ENCODE results near the gene EMILIN3. TPM values are rescaled to one million over a fixed set of nuclear protein-coding genes. Genes with fewer than 3 reads are reported as not detected.

The EMILIN3 gene
- total RNA-seq, 5 donors from 2014 or later (not counting 1 experiment from before 2014, with no cell fraction given): not detected

DNA sequence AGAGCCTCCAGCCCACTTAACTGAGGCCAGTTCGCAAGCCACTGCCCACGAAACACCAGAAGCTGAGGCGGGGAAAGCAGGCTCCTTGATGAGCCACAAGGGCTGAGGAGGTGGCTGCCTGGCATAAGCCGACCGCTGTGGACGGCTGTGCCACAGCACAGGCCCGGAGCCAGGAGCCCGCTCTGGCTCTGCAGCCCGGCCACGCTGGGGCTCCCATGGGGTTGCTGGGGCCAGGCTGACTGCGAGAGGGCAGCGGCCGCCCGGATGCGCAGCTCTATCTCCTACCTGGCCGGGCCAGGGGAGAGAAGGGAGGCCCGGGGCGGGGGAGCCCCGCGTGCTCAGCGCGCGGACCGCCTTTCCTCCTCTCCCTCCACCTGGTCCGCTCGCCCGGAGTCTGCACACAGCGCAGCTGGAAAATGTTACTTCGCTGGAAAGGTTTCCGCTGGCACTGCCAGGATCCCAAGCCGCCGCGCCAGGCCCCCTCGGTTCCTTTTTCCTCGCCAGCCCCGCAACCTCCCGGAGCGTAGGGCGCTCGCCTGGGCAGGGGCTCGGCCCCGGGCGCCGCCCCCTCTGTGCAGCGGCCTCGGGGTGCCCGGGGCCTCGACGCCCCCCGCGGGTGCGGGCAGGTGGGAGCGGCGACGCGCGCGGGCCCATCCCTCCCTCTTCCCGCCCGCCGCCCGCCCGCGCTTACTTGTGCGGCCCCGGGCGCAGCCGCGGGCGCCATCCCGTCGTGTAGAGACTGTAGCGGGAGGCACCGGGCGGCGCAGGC lies 657 bp downstream of the EMILIN3 start:
- H3K4me1 Mint-ChIP-seq: peaks cover 0 to 9% (median 7%) of the 10 kb centered on the region in 3 donors
- peaks cover 34 to 44% of the 10 kb centered on the region in 2 donors for H3K27me3 Mint-ChIP-seq
- no peaks in the 10 kb centered on the region for H3K9me3 Mint-ChIP-seq
- H3K36me3 Mint-ChIP-seq: no peaks in the 10 kb centered on the region
- H3K27ac ChIP-seq (ENCODE audit: low read length): no peak overlapping the region
- WGBS (ENCODE audit: insufficient coverage): 10% methylated on average over 57 of the region's 76 CpGs
- no peak overlapping the region for H3K4me3 Mint-ChIP-seq
- ChIA-PET POLR2A (no interaction called here), CTCF (no interaction called here)
- no peak overlapping the region for H3K27ac Mint-ChIP-seq
- H3K4me1 ChIP-seq (ENCODE audit: control insufficient read depth in 1 of 2, extremely low read depth in 1 of 2, insufficient read depth in 2 of 2, low read length in 2 of 2): no peaks in the 10 kb centered on the region
- no peaks in the 10 kb centered on the region for H3K36me3 ChIP-seq (ENCODE audit: control insufficient read depth in 2 of 2, extremely low read depth in 1 of 2, insufficient read depth in 1 of 2, low read length in 1 of 2)
- ATAC-seq (replicated peaks in 1 of 4) (peak in 1 of 4 experiments; percentile 37), DNase-seq (no peak)
- peak overlapping the region in 1 of 2 donors; percentile 17 for H3K4me3 ChIP-seq (ENCODE audit: control insufficient read depth in 1 of 2, extremely low read depth in 1 of 2, low read length in 1 of 2)
- H3K27me3 ChIP-seq (replicated peaks in 1 of 2; ENCODE audit: control insufficient read depth in 2 of 2, extremely low read depth in 1 of 2, insufficient read depth in 2 of 2, low read length in 1 of 2): peaks cover 3 to 48% of the 10 kb centered on the region in 2 experiments
- H3K9me3 ChIP-seq: no peaks in the 10 kb centered on the region

DNA sequence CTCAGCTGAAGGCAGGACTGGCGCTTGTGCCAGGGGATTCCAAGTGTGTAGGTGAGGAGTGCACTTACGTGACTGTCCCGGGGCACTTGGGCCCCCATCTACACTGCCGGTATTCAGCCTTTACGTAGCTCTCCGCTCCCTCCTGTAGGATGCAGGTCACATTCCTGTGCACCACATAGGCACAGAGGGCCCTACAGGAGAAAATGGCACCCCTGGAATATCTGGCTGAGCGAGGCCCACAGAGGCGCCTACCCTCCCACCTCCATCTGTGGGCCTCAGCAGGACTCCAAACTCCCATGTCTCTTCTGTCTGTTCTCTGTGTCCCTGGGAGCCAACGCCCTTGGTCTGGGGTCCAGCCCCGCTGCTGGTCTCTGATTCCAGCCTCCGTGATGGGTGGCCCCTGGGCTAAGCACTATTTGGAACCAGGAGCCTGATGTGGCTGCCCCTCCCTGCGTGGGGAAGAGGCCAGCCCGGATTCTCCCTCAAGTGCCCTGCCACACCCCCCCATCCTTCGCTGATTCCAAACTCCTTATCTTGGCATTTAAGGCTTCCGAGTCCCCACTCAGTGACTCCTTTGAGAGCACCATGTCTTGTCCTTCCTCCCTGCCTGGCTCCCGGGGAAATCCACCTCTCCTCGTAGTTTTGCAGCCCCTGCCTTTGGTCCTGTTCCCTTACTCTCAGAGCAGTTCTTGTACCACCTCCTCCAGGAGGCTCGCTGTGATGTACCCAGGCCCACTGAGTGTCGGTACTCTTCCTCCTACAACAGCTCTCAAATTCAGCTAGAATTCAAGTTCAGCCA lies 1.5 kb downstream of the EMILIN3 start:
- Mint-ChIP-seq H3K4me3 (no peak overlapping the region), H3K9me3 (no peaks in the 10 kb centered on the region), H3K4me1 (peaks cover 0 to 9% (median 7%) of the 10 kb centered on the region in 3 donors), H3K27me3 (peaks cover 33 to 41% of the 10 kb centered on the region in 2 donors), H3K27ac (peak overlapping the region in 1 of 2 donors; percentile 19), H3K36me3 (no peaks in the 10 kb centered on the region)
- Histone ChIP-seq H3K27me3 (replicated peaks in 1 of 2; ENCODE audit: control insufficient read depth in 2 of 2, extremely low read depth in 1 of 2, insufficient read depth in 2 of 2, low read length in 1 of 2) (peaks cover 3 to 48% of the 10 kb centered on the region in 2 experiments), H3K27ac (ENCODE audit: low read length) (no peak overlapping the region), H3K9me3 (no peaks in the 10 kb centered on the region), H3K4me3 (ENCODE audit: control insufficient read depth in 1 of 2, extremely low read depth in 1 of 2, low read length in 1 of 2) (no peak overlapping the region), H3K36me3 (ENCODE audit: control insufficient read depth in 2 of 2, extremely low read depth in 1 of 2, insufficient read depth in 1 of 2, low read length in 1 of 2) (no peaks in the 10 kb centered on the region), H3K4me1 (ENCODE audit: control insufficient read depth in 1 of 2, extremely low read depth in 1 of 2, insufficient read depth in 2 of 2, low read length in 2 of 2) (no peaks in the 10 kb centered on the region)
- POLR2A ChIA-PET: no interaction called here
- CTCF ChIA-PET: no interaction called here
- ATAC-seq (replicated peaks in 1 of 4) (no peak), DNase-seq (no peak)
- WGBS (ENCODE audit: insufficient coverage): 75% methylated on average over 16 of the region's 19 CpGs

DNA sequence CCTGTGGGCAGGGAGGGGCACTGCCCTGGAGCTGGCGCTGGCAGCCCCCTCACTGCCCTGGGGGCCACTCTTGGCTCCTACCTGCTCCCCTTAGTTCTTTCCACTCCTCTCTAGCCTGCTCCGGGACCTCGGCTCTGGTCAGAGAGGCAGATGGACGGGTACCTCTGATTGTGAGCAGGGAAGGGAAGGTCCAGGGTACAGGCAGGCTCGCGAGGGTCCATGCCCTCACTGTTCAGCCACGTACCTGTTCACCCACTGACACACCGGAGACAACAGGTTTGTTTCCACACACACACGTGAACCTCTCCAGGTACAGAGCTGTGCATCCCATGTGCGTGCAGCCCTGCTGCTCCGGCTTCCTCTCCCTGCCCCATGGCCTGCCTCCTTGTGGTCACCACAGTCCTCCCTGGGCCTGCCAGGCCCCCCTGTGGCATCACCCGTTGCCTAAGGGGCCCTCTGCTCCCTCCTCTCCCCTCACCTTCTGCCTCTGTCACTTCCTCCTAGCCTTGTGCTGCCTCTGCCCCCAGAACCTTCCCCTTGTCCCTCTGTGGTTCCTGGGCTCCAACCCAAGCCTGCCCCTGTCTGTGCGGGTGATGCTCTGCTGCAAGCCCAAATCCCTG lies 2.3 kb downstream of the EMILIN3 start:
- H3K4me1 Mint-ChIP-seq: peaks cover 0 to 9% (median 7%) of the 10 kb centered on the region in 3 donors
- DNase-seq (no peak), ATAC-seq (replicated peaks in 1 of 4) (no peak)
- CTCF ChIA-PET: no interaction called here
- Histone ChIP-seq H3K27me3 (replicated peaks in 1 of 2; ENCODE audit: control insufficient read depth in 2 of 2, extremely low read depth in 1 of 2, insufficient read depth in 2 of 2, low read length in 1 of 2) (peaks cover 3 to 41% of the 10 kb centered on the region in 2 experiments), H3K36me3 (ENCODE audit: control insufficient read depth in 2 of 2, extremely low read depth in 1 of 2, insufficient read depth in 1 of 2, low read length in 1 of 2) (no peaks in the 10 kb centered on the region), H3K9me3 (no peaks in the 10 kb centered on the region), H3K4me1 (ENCODE audit: control insufficient read depth in 1 of 2, extremely low read depth in 1 of 2, insufficient read depth in 2 of 2, low read length in 2 of 2) (no peaks in the 10 kb centered on the region), H3K4me3 (ENCODE audit: control insufficient read depth in 1 of 2, extremely low read depth in 1 of 2, low read length in 1 of 2) (no peak overlapping the region), H3K27ac (ENCODE audit: low read length) (no peak overlapping the region)
- no peaks in the 10 kb centered on the region for H3K9me3 Mint-ChIP-seq
- POLR2A ChIA-PET: no interaction called here
- no peak overlapping the region for H3K27ac Mint-ChIP-seq
- H3K36me3 Mint-ChIP-seq: no peaks in the 10 kb centered on the region
- no peak overlapping the region for H3K4me3 Mint-ChIP-seq
- peaks cover 25 to 33% of the 10 kb centered on the region in 2 donors for H3K27me3 Mint-ChIP-seq
- 68% methylated on average over 10 of the region's 13 CpGs for WGBS (ENCODE audit: insufficient coverage)

DNA sequence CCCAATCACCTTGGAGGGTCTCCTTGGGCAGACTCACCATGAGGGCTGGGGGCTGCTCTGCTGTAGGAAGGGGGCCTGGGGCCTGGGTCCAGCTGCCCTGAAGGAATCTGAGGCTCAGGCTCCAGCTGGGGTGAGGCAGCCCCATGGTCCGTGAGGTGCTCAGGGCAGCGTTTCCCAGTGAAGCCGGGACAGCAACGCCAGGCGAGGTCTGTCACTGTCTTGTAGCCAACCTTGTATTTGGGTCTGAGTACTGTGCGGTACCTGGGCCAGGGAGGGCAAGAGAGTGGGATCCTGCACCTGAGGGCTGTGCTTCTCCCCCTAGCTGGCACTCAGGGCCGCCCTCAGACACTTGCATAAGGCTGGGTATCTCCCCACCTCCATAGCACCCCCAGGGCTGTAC lies 3.0 kb downstream of the EMILIN3 start:
- ChIA-PET CTCF (no interaction called here), POLR2A (no interaction called here)
- Histone ChIP-seq H3K36me3 (ENCODE audit: control insufficient read depth in 2 of 2, extremely low read depth in 1 of 2, insufficient read depth in 1 of 2, low read length in 1 of 2) (no peaks in the 10 kb centered on the region), H3K4me3 (ENCODE audit: control insufficient read depth in 1 of 2, extremely low read depth in 1 of 2, low read length in 1 of 2) (no peak overlapping the region), H3K9me3 (no peaks in the 10 kb centered on the region), H3K4me1 (ENCODE audit: control insufficient read depth in 1 of 2, extremely low read depth in 1 of 2, insufficient read depth in 2 of 2, low read length in 2 of 2) (no peaks in the 10 kb centered on the region), H3K27me3 (replicated peaks in 1 of 2; ENCODE audit: control insufficient read depth in 2 of 2, extremely low read depth in 1 of 2, insufficient read depth in 2 of 2, low read length in 1 of 2) (peaks cover 3 to 36% of the 10 kb centered on the region in 2 experiments), H3K27ac (ENCODE audit: low read length) (no peak overlapping the region)
- WGBS (ENCODE audit: insufficient coverage): 100% methylated on average over 5 of the region's 7 CpGs
- no peaks in the 10 kb centered on the region for H3K36me3 Mint-ChIP-seq
- peaks cover 0 to 9% (median 7%) of the 10 kb centered on the region in 3 donors for H3K4me1 Mint-ChIP-seq
- ATAC-seq (replicated peaks in 1 of 4) (no peak), DNase-seq (no peak)
- H3K9me3 Mint-ChIP-seq: no peaks in the 10 kb centered on the region
- H3K27me3 Mint-ChIP-seq: peaks cover 21 to 28% of the 10 kb centered on the region in 2 donors
- no peak overlapping the region for H3K4me3 Mint-ChIP-seq
- H3K27ac Mint-ChIP-seq: no peak overlapping the region

DNA sequence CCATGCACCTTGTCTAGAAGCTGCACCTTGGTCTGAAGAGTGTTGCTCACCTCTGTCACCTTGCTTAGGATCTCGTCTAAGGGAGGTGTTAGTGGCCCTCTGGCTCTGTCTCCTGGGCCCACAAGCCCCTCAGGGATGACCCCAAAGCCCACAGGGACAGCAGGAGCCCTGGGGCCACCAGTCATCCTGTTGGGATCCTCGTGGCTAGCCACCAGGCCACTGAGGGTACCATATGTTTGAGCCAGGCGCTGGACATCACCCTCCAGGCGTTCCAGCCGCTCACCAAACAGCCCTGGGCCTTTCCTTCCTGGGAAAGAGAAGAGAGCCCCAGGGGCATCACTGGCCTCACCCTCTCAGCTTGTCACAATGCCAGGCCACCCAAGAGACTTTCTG lies 3.9 kb downstream of the EMILIN3 start:
- no peak overlapping the region for H3K4me3 Mint-ChIP-seq
- no peaks in the 10 kb centered on the region for H3K36me3 ChIP-seq (ENCODE audit: control insufficient read depth in 2 of 2, extremely low read depth in 1 of 2, insufficient read depth in 1 of 2, low read length in 1 of 2)
- H3K4me1 ChIP-seq (ENCODE audit: control insufficient read depth in 1 of 2, extremely low read depth in 1 of 2, insufficient read depth in 2 of 2, low read length in 2 of 2): no peaks in the 10 kb centered on the region
- no peak for DNase-seq
- H3K4me3 ChIP-seq (ENCODE audit: control insufficient read depth in 1 of 2, extremely low read depth in 1 of 2, low read length in 1 of 2): no peak overlapping the region
- H3K9me3 ChIP-seq: no peaks in the 10 kb centered on the region
- H3K27me3 ChIP-seq (replicated peaks in 1 of 2; ENCODE audit: control insufficient read depth in 2 of 2, extremely low read depth in 1 of 2, insufficient read depth in 2 of 2, low read length in 1 of 2): peaks cover 0 to 31% of the 10 kb centered on the region in 2 experiments
- peaks cover 15 to 23% of the 10 kb centered on the region in 2 donors for H3K27me3 Mint-ChIP-seq
- ChIA-PET POLR2A (no interaction called here), CTCF (no interaction called here)
- ATAC-seq (replicated peaks in 1 of 4): no peak
- WGBS (ENCODE audit: insufficient coverage): 71% methylated on average over 5 of the region's 5 CpGs
- H3K9me3 Mint-ChIP-seq: no peaks in the 10 kb centered on the region
- no peak overlapping the region for H3K27ac ChIP-seq (ENCODE audit: low read length)
- H3K36me3 Mint-ChIP-seq: no peaks in the 10 kb centered on the region
- H3K4me1 Mint-ChIP-seq: peaks cover 0 to 9% (median 7%) of the 10 kb centered on the region in 3 donors
- no peak overlapping the region for H3K27ac Mint-ChIP-seq

All from T-cell (primary cell).